ENCODE results near the gene LINC01488.
A peak's percentile ranks its signal among the peaks of the same experiment; 100 is the strongest.

LINC01488 gene

GRCh38 chr11:69446108-69446507 is 35.4 kb upstream of the LINC01488 start:
- no peak for DNase-seq (ENCODE audit: low read depth)
- no peak for TF ChIP-seq CTCF (conservative IDR thresholded peaks at IDR 0.05; ENCODE audit: low read length)
- H3K4me3 ChIP-seq (ENCODE audit: low read length), result no peak overlapping the region

GRCh38 chr11:69447786-69448185 is 33.7 kb upstream of the LINC01488 start:
- no peak for DNase-seq (ENCODE audit: low read depth)
- no peak for TF ChIP-seq CTCF (conservative IDR thresholded peaks at IDR 0.05; ENCODE audit: low read length)
- no peak overlapping the region for H3K4me3 ChIP-seq (ENCODE audit: low read length)

- DNase-seq (ENCODE audit: low read depth), result no peak
Observed at GRCh38 chr11:69448471-69449284, 32.8 kb upstream of the LINC01488 start.

GRCh38 chr11:69449320-69450063 is 32.0 kb upstream of the LINC01488 start:
- no peak overlapping the region for H3K4me3 ChIP-seq (ENCODE audit: low read length)
- DNase-seq (ENCODE audit: low read depth), result peak; percentile 13
- 0 out of 2 replicates have a peak, but pooled peaks have one; percentile 4 for TF ChIP-seq CTCF (conservative IDR thresholded peaks at IDR 0.05; ENCODE audit: low read length)

More at GRCh38 chr11:69448471-69449284, 32.8 kb upstream of the LINC01488 start:
- H3K4me3 ChIP-seq (ENCODE audit: low read length), result no peak overlapping the region
- no peak for TF ChIP-seq CTCF (conservative IDR thresholded peaks at IDR 0.05; ENCODE audit: low read length)

- no peak overlapping the region for H3K4me3 ChIP-seq (ENCODE audit: low read length)
- DNase-seq (ENCODE audit: low read depth), result no peak
- no peak for TF ChIP-seq CTCF (conservative IDR thresholded peaks at IDR 0.05; ENCODE audit: low read length)
Observed at GRCh38 chr11:69450064-69450856, 31.2 kb upstream of the LINC01488 start.

GRCh38 chr11:69450857-69451220 is 30.6 kb upstream of the LINC01488 start:
- no peak for DNase-seq (ENCODE audit: low read depth)
- no peak overlapping the region for H3K4me3 ChIP-seq (ENCODE audit: low read length)
- no peak for TF ChIP-seq CTCF (conservative IDR thresholded peaks at IDR 0.05; ENCODE audit: low read length)
